GM13976 (cell line): ENCODE data around the gene GCN1.

Experiments used
- DNase-seq: peaks from one replicate; pipeline ENCODE4 v3.0.0; 2012; ENCODE audit warnings: low spot score
- in situ Hi-C: fragments of 300-500 bp; cut with MboI; formaldehyde crosslinking; loops from one replicate; pipeline ENCODE4 v1.12.0; 2022; ENCODE audit warnings: low sequenced_read_pairs, mixed read lengths, inconsistent platforms; ENCODE audit not compliant: unreplicated experiment
- TF ChIP-seq, protein P1 (sequence below): IDR thresholded peaks from 2 replicates; pipeline ENCODE4 v1.5.1; 2012; ENCODE audit warnings: borderline replicate concordance, mild to moderate bottlenecking; ENCODE audit not compliant: insufficient read depth; ENCODE audit errors: extremely low read depth, missing control alignments, control extremely low read depth

GCN1 gene

DNA sequence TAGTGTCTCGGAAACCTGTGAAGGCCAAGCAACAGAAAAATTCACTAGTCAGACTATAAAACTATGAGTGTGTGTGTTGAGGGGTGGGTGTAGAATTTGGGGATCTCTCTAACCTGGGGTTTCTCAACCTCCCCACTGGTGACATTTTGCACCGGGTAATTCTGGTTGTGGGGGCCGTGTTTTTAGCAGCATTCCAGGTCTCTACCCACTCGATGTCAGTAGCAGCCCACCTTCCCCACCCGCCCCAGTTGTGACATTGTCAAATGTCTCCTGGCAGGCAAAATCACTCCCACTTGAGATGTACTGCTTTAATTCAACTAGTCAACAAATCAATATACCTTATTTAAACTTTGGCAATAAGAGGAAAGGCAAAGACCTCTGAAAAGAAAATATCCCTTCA, 4.1 kb downstream of the GCN1 start:
- TF ChIP-seq, protein P1, sequence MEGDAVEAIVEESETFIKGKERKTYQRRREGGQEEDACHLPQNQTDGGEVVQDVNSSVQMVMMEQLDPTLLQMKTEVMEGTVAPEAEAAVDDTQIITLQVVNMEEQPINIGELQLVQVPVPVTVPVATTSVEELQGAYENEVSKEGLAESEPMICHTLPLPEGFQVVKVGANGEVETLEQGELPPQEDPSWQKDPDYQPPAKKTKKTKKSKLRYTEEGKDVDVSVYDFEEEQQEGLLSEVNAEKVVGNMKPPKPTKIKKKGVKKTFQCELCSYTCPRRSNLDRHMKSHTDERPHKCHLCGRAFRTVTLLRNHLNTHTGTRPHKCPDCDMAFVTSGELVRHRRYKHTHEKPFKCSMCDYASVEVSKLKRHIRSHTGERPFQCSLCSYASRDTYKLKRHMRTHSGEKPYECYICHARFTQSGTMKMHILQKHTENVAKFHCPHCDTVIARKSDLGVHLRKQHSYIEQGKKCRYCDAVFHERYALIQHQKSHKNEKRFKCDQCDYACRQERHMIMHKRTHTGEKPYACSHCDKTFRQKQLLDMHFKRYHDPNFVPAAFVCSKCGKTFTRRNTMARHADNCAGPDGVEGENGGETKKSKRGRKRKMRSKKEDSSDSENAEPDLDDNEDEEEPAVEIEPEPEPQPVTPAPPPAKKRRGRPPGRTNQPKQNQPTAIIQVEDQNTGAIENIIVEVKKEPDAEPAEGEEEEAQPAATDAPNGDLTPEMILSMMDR, result no peak
- in situ Hi-C loops, result no loop called here
- DNase-seq, result no peak

DNA sequence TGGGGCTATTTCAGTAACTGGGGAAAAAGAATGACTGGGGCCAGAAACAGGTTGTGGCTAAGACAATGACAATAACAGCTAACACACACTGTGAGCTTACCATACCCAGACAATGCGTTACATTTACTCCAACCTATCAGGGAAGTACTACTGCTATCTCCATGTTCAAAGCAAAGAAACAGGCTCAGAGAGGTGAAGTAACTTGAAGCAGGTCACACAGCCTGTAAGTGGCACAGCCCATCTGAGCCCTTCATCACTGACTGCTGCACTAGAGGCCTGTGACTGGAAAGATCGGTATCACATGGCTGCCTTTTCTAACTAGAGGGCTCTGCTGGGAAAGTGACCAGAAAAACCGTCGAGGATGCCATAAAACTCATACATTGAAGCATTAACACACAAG, 7.9 kb downstream of the GCN1 start:
- DNase-seq, result no peak

DNA sequence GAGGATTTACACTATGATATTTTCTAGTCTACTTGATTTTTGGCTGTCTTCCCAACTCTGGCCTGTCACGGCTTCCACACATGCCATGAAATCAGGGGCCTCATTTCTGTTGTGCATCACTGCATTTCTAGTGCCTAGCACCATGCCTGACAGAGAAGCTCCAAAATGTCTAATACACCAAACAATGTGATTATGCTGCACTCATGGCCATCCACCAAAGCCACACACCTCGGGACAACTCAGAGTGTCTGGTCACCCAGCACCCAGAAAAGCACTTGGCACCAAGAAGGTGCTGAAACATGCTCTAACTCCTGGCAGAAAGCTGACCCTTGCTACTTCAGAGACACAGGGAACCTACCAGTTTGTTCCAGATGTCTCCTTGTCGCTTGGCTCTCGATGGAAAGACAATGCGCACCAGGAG, 11.3 kb downstream of the GCN1 start:
- in situ Hi-C loops, result no loop called here
- TF ChIP-seq, protein P1, result no peak
- no peak for DNase-seq

More for the DNA sequence above, 7.9 kb downstream of the GCN1 start:
- in situ Hi-C loops, result no loop called here
- TF ChIP-seq, protein P1, result no peak

DNA sequence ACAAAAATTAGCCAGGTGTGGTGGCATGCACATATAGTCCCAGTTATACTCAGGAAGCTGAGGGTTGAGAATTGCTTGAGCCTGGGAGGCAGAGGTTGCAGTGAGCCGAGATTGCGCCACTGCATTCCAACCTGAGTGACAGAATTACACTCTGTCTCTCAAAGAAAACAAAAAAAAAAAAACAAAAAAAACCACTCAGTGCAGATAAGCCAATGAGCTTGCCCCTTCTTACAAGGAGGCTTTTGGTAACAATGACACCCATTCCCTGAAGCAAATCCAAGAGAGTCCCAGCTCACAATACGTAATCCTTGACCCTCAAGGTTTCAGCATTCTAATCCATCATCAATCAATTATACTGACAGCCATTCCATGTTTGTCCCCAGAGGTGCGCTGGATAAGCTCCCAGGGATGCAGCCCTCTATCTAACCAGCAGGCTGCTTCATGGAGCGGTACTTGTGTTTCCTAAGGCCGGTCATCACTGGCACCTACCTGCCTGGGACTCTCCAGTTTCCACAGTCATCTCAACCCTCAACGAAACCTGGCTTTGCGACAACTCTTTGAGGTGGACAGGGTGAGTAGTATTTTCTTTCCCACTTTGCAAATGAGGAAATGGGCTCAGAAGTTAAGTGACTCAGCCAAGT, 12.4 kb downstream of the GCN1 start:
- TF ChIP-seq, protein P1, result no peak
- in situ Hi-C loops, result no loop called here
- DNase-seq, result no peak

DNA sequence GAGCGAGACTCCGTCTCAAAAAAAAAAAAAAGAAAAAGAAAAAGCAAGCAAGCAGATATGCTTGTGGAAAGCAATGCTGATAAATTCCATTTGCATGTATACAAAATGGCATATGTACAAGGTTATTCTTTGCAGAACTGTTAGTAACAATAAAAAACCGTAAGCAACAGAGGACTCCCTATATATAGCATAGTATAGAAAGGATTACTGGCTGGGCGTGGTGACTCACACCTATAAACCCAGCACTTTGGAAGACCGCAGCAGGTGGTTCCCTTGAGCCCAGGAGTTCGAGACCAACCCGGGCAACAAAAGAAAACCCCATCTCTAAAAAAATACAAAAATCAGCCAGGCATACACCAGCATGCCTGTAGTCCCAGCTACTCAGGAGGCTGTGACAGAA, 13.5 kb downstream of the GCN1 start:
- in situ Hi-C loops, result no loop called here
- TF ChIP-seq, protein P1, result no peak
- DNase-seq, result no peak

DNA sequence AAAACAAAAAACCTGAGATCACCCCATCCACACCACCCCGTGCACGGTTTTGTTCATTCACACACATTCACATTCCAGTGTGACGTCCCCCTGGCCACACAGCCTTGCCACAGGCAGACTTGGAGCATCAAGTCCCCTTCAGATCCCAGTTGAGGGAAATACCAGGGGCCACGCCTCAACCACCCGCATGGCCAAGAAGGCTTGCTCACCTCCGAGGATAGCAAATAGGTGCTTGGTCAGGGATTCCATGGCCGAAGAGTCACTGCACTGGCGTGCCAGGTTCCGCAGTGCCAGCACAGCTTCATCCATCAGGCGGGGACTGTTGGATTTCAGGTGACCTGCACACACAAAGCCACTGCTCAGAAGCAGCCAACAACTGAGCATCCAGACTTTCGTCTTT, 19.0 kb downstream of the GCN1 start:
- DNase-seq, result no peak
- in situ Hi-C loops, result no loop called here
- TF ChIP-seq, protein P1, result no peak
